ENCODE results near the gene SCG5. TPM values are rescaled to one million over a fixed set of nuclear protein-coding genes. Genes with fewer than 3 reads are reported as not detected.
"Not testable (repeated sequence)": the region's sequence is repeated elsewhere in the genome, so short reads cannot be mapped to it uniquely, and the experiment has no call there.

The SCG5 gene, protein sequence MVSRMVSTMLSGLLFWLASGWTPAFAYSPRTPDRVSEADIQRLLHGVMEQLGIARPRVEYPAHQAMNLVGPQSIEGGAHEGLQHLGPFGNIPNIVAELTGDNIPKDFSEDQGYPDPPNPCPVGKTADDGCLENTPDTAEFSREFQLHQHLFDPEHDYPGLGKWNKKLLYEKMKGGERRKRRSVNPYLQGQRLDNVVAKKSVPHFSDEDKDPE
- total RNA-seq: 1 to 10 TPM; 4.9 to 9.5 TPM
- long read RNA-seq, partial matches to known transcripts: 0 of 6 reads
- long read RNA-seq, other reads (novel, unspliced or antisense): 0 of 6 reads

- DNase-seq (peak; percentile 52 to 61), ATAC-seq (peak; percentile 89)
- intact Hi-C loops (cut with DNase I, micrococcal nuclease): no loop called here
Measured at GRCh38 chr15:32641517-32642059, at the start of gene SCG5. TSS of gene SCG5 (plus strand) at chr15:32641710. CDS start at chr15:32643593, 1,883 bp downstream.

- ATAC-seq; DNase-seq; intact Hi-C loops (cut with DNase I, micrococcal nuclease): not testable (repeated sequence)
Measured at GRCh38 chr15:32593151-32593550, 48.4 kb upstream of the SCG5 start, which contains the start of gene GOLGA8N. TSS of gene GOLGA8N (plus strand) at chr15:32593456.

DNA sequence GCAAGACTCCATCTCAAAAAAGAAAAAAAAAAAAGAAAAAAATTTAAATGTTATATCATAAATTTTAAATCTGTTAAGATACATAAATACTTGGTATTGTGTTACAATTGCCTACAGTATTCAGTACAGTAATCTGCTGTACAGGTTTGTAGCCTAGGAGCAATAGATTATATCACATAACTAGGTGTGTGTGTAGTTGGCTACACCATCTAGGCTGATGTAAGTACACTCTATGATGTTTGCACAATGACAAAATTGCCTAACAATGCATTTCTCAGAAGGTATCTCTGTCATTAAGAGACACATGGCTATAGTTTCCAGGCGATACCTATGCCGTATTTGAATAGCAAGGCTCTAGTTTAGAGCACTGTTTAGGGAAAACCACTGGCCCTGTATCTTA, 32.0 kb upstream of the SCG5 start:
- ATAC-seq: peak; percentile 33
- DNase-seq; intact Hi-C loops (cut with DNase I, micrococcal nuclease): not testable (repeated sequence)

- DNase-seq; intact Hi-C loops (cut with DNase I, micrococcal nuclease): not testable (repeated sequence)
- ATAC-seq: peak; percentile 29
Measured at GRCh38 chr15:32610719-32611118, 30.8 kb upstream of the SCG5 start.

DNA sequence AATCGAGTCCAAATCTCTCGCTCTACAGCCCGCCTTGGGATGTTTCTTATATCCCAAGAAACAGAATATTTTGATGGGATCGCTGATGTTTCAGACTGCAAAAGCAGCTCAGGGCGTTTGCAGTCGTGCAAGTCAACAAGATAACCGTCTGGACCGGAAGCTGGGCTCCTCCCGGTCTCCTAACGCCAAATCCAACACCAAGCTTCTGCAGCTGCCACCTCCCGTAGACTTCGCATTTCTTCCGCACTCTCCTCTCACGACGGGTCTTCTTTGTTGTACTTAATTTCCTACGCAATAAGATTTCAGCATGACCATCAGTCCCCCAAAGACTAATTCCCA, 26.8 kb upstream of the SCG5 start:
- intact Hi-C loops (cut with DNase I, micrococcal nuclease): not testable (repeated sequence)
- peak; percentile 70 for ATAC-seq
- DNase-seq: peak in 1 of 2 donors; percentile 53

DNA sequence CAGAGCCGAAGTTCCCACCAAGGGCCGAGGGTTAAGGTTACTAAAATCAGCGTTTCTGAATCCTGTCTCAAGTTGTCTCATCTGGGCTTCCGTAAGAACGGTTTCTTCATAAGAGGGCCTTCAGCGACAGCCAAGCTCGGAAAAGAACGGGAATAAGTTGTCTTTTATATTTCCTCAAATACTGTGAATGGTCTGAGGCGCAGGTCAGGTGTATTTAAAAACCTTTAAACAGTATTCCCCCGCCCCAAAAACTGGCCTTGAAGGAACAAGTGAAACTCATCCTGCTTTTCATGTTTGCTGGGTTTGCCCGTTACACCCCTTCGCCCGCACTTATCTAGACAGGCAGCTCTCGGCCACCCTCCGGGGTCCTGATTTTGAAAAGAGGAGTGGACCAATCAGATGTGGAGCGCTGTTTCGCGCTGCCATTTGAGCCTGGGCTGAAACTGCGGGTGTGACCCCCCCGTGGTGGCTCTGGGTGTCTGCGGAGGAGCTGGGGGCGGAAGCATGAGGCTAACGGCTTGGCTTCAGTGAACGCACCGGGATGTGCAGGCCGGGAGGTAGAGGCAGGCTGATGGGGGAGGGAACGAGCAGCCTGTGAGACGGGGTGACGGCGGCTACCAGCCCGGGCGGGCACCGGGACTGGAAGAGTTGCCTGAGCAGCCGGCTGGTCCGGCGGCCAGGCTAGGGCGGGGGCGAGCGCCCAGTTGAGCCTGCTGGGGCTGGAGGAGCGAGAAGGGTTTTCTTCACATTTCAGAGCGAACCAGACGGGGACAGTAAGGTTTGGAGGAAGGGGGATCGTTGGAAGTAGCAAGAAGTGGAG, 26.2 kb upstream of the SCG5 start, which contains the start of gene ARHGAP11A:
Gene ARHGAP11A (plus strand): TSS at position 454 of the 820 bp plus-strand sequence. CDS start 708 bp downstream, outside the sequence.
- peak; percentile 85 to 86 for DNase-seq
- intact Hi-C loops (cut with DNase I, micrococcal nuclease): not testable (repeated sequence)
- ATAC-seq: peak; percentile 82

DNA sequence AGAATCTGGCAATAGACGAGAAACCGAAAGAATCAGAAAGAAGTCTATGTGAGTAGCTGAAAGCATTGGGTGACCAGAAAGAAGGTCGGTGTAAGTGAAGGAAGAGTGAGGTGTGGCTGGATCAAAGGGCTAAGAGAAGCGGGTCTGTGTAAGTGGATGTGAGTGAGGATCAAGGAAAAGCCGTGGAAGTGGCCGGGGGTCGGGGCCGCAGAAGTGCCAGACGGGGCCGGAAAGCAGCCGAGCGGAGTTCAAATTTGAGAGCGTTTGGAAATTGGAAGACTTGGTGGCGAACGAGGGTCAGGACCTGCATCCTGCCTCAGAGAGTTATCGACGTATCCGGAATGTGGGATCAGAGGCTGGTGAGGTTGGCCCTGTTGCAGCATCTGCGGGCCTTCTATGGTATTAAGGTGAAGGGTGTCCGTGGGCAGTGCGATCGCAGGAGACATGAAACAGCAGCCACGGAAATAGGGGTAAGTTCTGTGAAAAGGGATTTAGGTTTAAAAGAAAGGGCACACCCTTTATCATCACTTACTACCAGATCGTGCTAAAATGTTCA, 25.6 kb upstream of the SCG5 start:
- DNase-seq; intact Hi-C loops (cut with DNase I, micrococcal nuclease): not testable (repeated sequence)
- ATAC-seq: peak; percentile 28

DNA sequence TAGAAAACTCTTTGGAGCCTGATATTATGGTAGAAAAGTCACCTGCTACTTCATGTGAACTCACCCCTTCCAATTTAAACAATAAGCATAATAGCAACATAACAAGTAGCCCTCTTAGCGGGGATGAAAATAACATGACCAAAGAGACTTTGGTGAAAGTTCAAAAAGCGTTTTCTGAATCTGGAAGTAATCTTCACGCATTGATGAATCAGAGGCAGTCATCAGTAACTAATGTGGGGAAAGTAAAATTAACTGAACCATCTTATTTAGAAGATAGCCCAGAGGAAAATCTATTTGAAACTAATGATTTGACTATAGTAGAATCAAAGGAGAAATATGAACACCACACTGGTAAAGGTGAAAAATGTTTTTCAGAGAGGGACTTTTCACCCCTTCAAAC, 5.1 kb upstream of the SCG5 start:
- intact Hi-C loops (cut with DNase I, micrococcal nuclease): no loop called here
- no peak for DNase-seq
- no peak for ATAC-seq

DNA sequence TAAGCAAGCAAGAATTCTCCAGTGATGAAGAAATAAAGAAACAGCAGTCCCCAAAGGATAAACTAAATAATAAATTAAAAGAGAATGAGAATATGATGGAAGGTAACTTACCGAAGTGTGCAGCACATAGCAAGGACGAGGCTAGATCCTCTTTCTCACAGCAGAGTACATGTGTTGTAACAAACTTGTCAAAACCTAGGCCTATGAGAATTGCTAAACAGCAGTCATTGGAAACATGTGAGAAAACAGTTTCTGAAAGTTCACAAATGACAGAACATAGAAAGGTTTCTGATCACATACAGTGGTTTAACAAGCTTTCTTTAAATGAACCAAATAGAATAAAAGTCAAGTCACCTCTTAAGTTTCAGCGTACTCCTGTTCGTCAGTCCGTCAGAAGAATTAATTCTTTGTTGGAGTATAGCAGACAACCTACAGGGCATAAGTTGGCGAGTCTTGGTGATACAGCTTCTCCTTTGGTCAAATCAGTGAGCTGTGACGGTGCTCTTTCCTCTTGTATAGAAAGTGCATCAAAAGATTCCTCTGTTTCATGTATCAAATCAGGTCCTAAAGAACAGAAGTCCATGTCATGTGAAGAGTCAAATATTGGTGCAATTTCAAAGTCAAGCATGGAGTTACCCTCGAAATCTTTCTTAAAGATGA, 4.5 kb upstream of the SCG5 start:
- DNase-seq (no peak), ATAC-seq (no peak)
- intact Hi-C loops (cut with DNase I, micrococcal nuclease): no loop called here

DNA sequence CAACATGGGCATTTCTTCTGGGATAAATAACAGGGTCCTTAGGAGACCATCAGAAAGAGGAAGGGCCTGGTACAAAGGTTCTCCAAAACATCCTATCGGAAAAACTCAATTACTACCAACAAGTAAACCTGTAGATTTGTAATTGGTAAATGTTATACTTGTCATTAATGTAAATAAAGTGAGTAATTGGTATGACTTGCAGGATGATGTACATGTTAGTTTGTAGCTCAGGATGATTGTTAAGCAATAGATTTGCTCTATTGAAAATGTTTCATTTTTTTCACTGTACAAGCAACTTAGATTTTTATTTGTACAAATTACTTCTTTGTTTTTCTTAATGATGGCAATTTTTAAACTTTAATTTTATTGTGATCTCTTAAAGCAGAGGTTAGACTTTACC, 3.8 kb upstream of the SCG5 start:
- DNase-seq (no peak), ATAC-seq (no peak)
- intact Hi-C loops (cut with DNase I, micrococcal nuclease): no loop called here

GRCh38 chr15:32642667-32643435, 1.3 kb downstream of the SCG5 start:
- intact Hi-C loops (cut with DNase I, micrococcal nuclease): no loop called here
- DNase-seq: no peak
- peak; percentile 61 for ATAC-seq

GRCh38 chr15:32643907-32644445, 2.5 kb downstream of the SCG5 start:
- DNase-seq: no peak
- ATAC-seq: no peak
- intact Hi-C loops (cut with DNase I, micrococcal nuclease): no loop called here

DNA sequence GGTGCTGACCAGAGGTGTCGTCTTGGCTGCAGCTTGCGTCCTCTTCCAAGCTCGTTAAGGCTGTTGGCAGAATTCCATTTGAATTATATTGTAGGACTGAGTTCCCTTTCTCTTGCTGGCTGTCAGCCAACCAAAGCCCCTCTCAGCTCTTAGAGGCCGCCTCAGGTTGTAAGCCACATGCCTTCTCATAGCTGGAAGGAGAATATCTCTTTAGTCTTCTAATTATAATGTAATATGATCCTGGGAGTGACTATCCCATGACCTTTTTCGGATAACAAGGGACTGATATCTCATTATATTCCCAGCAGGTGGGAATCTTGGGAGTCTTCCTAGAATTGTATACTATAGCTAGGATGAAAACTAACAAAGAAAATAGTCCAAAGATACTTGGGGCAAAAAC, 4.8 kb downstream of the SCG5 start:
- DNase-seq (no peak), ATAC-seq (no peak)
- intact Hi-C loops (cut with DNase I, micrococcal nuclease): no loop called here

DNA sequence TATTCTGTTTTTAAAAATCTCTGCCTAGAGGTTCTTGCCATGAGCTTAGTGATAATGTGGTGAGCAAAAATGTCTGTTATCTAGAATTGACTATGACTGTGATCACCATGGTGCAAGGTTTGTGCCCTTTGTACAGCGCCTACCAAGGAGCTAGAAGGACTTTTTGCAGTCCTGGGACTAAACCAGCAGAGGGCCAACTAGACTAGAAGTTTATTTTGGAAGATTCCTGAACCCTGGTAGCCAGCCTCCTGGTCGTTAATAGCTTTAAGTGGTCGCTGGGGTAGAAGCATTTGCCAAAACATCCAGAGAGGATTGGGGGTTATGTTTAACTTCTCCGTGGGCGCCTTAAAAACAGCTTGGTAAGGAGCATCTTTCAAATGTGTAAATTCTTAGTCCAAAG, 7.8 kb downstream of the SCG5 start:
- peak; percentile 65 for ATAC-seq
- DNase-seq: no peak
- intact Hi-C loops (cut with DNase I, micrococcal nuclease): no loop called here

- intact Hi-C loops (cut with DNase I, micrococcal nuclease): no loop called here
- ATAC-seq (peak; percentile 90), DNase-seq (peak in 1 of 2 donors; percentile 35)
Measured at GRCh38 chr15:32651229-32651837, 9.8 kb downstream of the SCG5 start.

DNA sequence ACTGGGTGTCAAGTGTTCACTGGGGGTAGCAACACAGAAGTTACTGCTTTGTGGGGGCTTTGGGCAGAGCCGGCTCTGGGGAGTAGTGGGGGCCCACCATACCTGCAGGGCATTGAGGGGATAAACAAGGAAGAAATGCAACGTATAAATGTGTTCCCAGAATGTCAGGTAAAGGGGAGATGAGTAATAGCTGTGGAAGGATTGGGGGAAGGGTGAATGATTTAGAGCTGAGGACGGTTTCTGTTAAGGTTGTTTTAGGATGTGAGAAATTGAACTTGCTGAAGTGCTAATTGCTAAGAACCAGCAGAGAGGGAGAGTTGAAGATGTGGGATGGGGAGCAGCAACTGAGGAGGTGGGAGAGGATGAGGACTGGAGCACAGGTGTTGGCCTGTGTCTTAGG, 10.7 kb downstream of the SCG5 start:
- intact Hi-C loops (cut with DNase I, micrococcal nuclease): no loop called here
- no peak for DNase-seq
- ATAC-seq: no peak

- intact Hi-C loops (cut with DNase I, micrococcal nuclease): no loop called here
Measured at GRCh38 chr15:32656091-32656490, 14.6 kb downstream of the SCG5 start.

GRCh38 chr15:32656496-32656895, 15.0 kb downstream of the SCG5 start:
- DNase-seq (no peak), ATAC-seq (no peak)
- intact Hi-C loops (cut with DNase I, micrococcal nuclease): no loop called here

More at GRCh38 chr15:32656091-32656490, 14.6 kb downstream of the SCG5 start:
- DNase-seq (no peak), ATAC-seq (no peak)
